C4-2B (cell line): ENCODE results near the gene PLEKHO1.

Experiments
- ZFX ChIP-seq: fragments of 450-650 bp; IDR thresholded peaks from 2 replicates; pipeline ENCODE4 v1.6.1; 2017
- TF ChIP-seq, protein P1 (sequence below): fragments of 450-650 bp; conservative IDR thresholded peaks from 2 replicates; pipeline ENCODE4 v1.5.1; 2017; ENCODE audit warnings: mild to moderate bottlenecking

- TF ChIP-seq, protein P1, sequence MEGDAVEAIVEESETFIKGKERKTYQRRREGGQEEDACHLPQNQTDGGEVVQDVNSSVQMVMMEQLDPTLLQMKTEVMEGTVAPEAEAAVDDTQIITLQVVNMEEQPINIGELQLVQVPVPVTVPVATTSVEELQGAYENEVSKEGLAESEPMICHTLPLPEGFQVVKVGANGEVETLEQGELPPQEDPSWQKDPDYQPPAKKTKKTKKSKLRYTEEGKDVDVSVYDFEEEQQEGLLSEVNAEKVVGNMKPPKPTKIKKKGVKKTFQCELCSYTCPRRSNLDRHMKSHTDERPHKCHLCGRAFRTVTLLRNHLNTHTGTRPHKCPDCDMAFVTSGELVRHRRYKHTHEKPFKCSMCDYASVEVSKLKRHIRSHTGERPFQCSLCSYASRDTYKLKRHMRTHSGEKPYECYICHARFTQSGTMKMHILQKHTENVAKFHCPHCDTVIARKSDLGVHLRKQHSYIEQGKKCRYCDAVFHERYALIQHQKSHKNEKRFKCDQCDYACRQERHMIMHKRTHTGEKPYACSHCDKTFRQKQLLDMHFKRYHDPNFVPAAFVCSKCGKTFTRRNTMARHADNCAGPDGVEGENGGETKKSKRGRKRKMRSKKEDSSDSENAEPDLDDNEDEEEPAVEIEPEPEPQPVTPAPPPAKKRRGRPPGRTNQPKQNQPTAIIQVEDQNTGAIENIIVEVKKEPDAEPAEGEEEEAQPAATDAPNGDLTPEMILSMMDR, result no peak
- no peak for TF ChIP-seq ZFX
Observed at GRCh38 chr1:150102986-150103385, 46.7 kb upstream of the PLEKHO1 start.
